GM18951 (cell line): ENCODE measurements around the gene GZMM.

Experiments used
- POLR2A ChIP-seq: IDR thresholded peaks from 4 replicates; pipeline ENCODE4 v1.6.1; 2011; ENCODE audit warnings: mild to moderate bottlenecking; ENCODE audit not compliant: insufficient read length, insufficient read depth; ENCODE audit errors: extremely low read depth
- in situ Hi-C: fragments of 300-500 bp; cut with MboI; formaldehyde crosslinking; loops from one replicate; pipeline ENCODE4 v1.12.0; 2022; ENCODE audit warnings: low sequenced_read_pairs, mixed read lengths, inconsistent platforms; ENCODE audit not compliant: unreplicated experiment

The GZMM gene

DNA sequence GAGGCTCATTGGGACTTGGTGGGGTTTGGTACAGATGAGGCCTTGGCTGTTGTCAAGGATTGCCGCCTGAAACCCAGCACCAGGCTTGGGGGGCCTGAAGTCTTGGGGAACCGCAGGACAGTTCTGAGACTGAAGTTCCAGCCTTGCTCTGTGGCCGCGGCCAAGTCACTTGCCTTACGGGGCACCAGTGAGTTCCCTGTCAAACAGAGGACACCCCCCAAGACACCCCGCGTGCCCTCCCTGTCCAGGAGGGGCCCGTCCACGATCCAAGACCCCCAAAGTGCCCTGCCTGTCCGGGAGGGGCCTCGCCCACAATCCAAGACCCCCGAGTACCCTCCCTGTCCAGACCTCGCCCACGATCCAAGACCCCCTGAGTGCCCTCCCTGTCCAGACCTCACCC, 9.8 kb upstream of the GZMM start:
- no peak for TF ChIP-seq POLR2A
- in situ Hi-C loops, result no loop called here

DNA sequence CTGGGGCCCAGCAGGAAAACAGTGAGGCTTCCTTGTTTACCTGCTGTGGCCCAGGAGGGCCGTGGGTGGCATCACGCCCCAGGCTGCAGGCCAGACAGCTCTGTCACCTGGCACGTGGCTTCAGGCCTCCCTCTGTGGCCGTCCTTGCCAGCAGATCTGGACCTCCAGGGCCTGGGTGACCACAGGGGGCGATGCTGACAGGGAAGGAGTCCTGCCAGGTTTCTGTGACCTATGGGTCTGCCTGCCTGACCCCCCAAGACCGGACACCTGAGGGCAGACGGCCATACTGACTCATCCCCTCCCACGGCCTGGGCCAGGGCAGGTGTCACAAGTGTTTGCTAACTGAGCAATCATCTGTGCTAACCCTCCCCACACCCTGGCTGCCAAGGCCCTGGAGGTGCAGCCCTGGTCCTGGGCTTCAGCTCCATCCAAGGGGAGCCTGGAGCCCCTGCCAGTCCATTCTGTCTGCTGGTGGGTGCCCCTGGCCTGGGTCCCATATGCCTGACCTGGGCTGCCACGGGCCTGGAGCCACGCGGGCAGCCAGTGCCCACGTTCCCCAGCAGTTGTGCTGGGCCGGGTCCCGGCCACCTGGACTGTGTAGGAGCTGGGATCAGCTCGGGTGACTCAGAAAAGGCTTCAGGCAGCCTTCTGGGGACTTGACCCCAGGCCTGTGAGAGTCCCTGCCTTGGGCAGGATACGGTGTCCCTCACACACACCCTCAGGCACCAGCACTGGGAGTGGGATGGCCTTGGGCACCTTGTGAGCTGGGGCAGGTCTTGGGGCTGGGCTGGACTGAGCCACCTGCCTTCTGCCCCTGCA, 8.6 kb upstream of the GZMM start:
- in situ Hi-C loops, result no loop called here

GRCh38 chr19:536031-536880, 7.6 kb upstream of the GZMM start:
- TF ChIP-seq POLR2A, result no peak
- in situ Hi-C loops, result no loop called here

More for the DNA sequence above, 8.6 kb upstream of the GZMM start:
- TF ChIP-seq POLR2A, result no peak

- in situ Hi-C loops, result no loop called here
- TF ChIP-seq POLR2A, result no peak
These were observed 6.9 kb upstream of the GZMM start for GRCh38 chr19:536881-537404.

GRCh38 chr19:538641-539428, 5.0 kb upstream of the GZMM start:
- TF ChIP-seq POLR2A, result no peak

GRCh38 chr19:539429-540030, 4.3 kb upstream of the GZMM start:
- in situ Hi-C loops, result no loop called here
- no peak for TF ChIP-seq POLR2A

More at GRCh38 chr19:538641-539428, 5.0 kb upstream of the GZMM start:
- in situ Hi-C loops, result no loop called here

- in situ Hi-C loops, result no loop called here
- no peak for TF ChIP-seq POLR2A
These were observed 2.8 kb upstream of the GZMM start for GRCh38 chr19:540867-541637.

DNA sequence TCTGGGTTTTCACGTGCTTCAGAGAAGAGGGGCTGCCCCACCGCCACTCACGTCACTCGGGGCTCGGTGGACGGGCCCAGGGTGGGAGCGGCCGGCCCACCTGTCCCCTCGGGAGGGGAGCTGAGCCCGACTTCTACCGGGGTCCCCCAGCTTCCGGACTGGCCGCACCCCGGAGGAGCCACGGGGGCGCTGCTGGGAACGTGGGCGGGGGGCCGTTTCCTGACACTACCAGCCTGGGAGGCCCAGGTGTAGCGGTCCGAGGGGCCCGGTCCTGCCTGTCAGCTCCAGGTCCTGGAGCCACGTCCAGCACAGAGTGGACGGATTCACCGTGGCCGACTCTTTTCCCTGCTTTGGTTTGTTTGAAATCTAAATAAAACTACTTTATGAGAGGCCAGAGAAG, 2.2 kb upstream of the GZMM start:
- in situ Hi-C loops, result no loop called here
- no peak for TF ChIP-seq POLR2A

DNA sequence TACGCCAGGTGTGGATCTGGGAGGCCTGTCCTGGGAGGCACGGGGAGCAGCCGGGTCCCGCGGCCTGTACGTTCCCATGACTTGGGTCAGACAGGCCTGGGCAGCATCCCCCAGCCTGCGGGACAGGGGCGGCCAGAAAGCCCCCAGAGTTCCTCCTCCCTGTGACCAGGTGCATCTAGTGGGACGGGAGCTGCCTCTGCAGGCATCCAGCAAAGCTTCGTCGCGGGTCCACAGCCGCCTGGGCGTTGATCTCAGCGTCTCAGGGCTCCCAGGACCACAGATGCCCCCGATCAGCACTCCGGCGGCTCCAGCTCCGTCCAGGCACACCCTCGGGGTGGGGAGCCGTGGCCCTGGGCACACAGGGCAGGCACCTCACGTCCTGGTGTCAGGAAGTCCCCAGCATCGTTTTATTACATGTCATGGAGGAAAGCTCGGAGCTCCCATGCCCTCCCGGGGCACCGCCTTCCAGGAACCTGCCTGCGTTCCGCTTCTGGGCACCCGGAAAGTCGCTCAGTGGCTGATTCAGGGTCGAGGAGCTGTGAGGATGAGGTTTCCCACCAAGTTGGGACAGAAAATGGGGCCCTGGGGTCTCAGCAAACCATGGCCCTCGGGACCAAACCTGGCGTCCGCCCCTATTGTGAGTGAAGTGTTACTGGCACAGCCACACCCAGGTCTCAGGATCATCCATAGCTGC, 1.5 kb upstream of the GZMM start:
- TF ChIP-seq POLR2A, result no peak
- in situ Hi-C loops, result no loop called here

- TF ChIP-seq POLR2A, result no peak
- in situ Hi-C loops, result no loop called here
These were observed 3.3 kb downstream of the GZMM start for GRCh38 chr19:547117-547516.
